Adrenal gland (tissue), 5 donors: Measurements from ENCODE around the gene PSTK.

Experiments
- POLR2A ChIP-seq, 2 donors: fragments of 450-650 bp; IDR thresholded peaks; one replicate each; pipeline ENCODE4 v1.6.1; 2017; ENCODE audit warnings: antibody characterized with exemption in 2 of 2, mild to moderate bottlenecking in 2 of 2, moderate library complexity in 1 of 2
- TF ChIP-seq, protein P1 (sequence below), 6 experiments: fragments of 450-650 bp in 4 of 6; fragments of 200-600 bp in 2 of 6; sonication (generic) in 1 of 6; IDR thresholded peaks; 1 replicate in 5 of 6; 2 replicates in 1 of 6; pipeline versions ENCODE4 v1.5.1 to v1.8.0; 2016 to 2021; ENCODE audit warnings: antibody characterized with exemption in 6 of 6, mild to moderate bottlenecking in 2 of 6, moderate library complexity in 1 of 6
- donor health status: DM: no; HTN: no; CAD: no.

DNA sequence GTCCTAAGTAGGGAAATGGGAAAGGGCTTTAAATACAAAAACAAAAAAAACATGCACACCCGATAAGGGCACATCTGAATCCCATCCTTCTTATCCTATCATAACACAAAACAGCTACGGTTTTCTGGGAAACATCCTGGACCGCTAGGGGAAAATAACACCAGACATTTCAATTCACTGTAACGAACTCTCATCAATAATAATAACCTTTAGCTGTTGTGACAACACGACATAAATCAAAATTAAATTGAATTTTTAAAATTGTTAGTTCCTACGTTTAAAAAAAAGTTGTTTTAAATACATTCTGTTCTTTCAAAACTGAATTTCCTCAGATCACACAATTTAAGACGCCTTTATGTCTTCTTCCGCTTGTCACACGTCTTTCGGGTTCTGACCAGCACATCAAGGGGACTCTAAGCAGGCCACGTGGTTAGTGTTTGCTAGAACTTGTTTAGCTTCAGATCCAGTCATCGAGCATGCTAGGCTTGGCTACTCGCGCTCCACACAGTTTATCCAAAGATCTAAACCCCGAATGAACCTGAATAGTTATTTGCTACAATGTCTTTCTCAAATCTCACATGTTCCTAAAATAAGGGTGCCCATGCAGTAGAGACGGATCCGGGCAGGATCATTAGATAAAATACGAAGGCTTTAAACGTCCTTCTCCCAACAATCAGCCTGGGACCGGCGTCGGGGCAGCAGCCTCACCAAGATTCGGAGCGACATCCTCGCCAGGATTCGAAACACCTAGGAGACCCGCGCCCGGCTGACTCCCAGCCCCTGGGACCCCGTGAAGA is 27.6 kb downstream of the PSTK start:
- TF ChIP-seq, protein P1, sequence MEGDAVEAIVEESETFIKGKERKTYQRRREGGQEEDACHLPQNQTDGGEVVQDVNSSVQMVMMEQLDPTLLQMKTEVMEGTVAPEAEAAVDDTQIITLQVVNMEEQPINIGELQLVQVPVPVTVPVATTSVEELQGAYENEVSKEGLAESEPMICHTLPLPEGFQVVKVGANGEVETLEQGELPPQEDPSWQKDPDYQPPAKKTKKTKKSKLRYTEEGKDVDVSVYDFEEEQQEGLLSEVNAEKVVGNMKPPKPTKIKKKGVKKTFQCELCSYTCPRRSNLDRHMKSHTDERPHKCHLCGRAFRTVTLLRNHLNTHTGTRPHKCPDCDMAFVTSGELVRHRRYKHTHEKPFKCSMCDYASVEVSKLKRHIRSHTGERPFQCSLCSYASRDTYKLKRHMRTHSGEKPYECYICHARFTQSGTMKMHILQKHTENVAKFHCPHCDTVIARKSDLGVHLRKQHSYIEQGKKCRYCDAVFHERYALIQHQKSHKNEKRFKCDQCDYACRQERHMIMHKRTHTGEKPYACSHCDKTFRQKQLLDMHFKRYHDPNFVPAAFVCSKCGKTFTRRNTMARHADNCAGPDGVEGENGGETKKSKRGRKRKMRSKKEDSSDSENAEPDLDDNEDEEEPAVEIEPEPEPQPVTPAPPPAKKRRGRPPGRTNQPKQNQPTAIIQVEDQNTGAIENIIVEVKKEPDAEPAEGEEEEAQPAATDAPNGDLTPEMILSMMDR (IDR thresholded peaks at IDR 0.05), result peak in 2 of 6 experiments; percentile 6 to 12
- TF ChIP-seq POLR2A (IDR thresholded peaks at IDR 0.05), result peak in 1 of 2 donors; percentile 28
